Measurements from ENCODE around the gene CEL.

DNA sequence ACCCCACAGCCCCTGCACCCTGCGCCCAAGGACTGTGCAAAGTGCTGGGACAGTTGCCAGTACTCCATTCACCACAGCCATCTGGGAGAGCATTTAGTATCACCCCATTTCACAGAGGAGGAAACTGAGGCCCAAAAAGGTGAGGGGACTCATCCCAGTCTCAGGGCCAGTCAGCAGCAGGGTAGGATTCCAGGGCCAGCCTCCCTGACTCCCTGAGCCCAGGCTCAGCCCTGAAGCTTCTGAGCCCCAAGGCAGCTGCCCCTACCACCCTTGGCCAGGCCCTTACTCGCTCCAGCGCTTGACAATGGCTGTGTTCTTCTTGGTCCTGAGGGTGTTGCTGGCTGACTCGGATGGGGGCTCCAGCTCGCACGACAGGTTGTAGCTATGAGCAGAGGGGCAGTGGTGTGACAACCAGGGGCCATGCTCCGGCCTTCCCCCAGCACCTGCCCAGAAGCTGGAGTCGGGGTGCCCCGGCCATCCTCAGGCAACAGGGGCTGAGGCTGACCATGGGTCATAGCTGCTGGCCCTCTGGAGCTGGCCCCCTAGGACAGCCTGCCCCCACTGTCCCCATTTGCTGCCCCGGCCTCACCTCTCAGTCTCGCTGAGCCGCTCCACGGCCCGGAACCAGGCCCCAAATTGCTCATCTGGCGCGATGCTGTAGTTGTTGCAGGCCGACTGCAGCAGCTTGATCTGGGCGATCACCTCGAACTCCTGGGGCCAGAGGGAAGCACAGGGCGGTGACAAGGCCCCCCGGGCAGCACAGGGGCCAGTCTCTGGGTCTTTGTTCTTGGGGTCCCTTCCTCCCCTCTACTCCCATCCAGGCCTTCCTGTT, 40.6 kb downstream of the CEL start:
- TF ChIP-seq, protein P1, sequence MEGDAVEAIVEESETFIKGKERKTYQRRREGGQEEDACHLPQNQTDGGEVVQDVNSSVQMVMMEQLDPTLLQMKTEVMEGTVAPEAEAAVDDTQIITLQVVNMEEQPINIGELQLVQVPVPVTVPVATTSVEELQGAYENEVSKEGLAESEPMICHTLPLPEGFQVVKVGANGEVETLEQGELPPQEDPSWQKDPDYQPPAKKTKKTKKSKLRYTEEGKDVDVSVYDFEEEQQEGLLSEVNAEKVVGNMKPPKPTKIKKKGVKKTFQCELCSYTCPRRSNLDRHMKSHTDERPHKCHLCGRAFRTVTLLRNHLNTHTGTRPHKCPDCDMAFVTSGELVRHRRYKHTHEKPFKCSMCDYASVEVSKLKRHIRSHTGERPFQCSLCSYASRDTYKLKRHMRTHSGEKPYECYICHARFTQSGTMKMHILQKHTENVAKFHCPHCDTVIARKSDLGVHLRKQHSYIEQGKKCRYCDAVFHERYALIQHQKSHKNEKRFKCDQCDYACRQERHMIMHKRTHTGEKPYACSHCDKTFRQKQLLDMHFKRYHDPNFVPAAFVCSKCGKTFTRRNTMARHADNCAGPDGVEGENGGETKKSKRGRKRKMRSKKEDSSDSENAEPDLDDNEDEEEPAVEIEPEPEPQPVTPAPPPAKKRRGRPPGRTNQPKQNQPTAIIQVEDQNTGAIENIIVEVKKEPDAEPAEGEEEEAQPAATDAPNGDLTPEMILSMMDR (IDR thresholded peaks at IDR 0.05; ENCODE audit: low read depth, low read length) = no peak
- no peak for TF ChIP-seq EZH2phosphoT487 (IDR thresholded peaks at IDR 0.05; ENCODE audit: low read depth)
